Measurements from ENCODE around the gene EFCC1. TPM values are rescaled to one million over a fixed set of nuclear protein-coding genes. Genes with fewer than 3 reads are reported as not detected.

EFCC1 gene
- total and polyA plus RNA-seq, 7 donors = 0.46 to 15.0 (median 4.6) TPM

GRCh38 chr3:129015388-129016105, 14.4 kb downstream of the EFCC1 start:
- no peak for DNase-seq
- H3K27ac ChIP-seq = peak overlapping the region; percentile 47 to 69 (median 56)
- H3K36me3 ChIP-seq = no peaks in the 10 kb centered on the region
- no peaks in the 10 kb centered on the region for H3K9me3 ChIP-seq
- H3K27me3 ChIP-seq = no peaks in the 10 kb centered on the region
- no peak overlapping the region for H3K4me3 ChIP-seq
- WGBS, 2 donors = 47 to 85% methylated on average over 19 of the region's 19 CpGs
- TF ChIP-seq POLR2A (IDR thresholded peaks at IDR 0.05) (no peak), POLR2AphosphoS5 (IDR thresholded peaks at IDR 0.05) (peak in 2 of 4 donors; percentile 5 to 16)
- intact Hi-C loops (cut with DNase I) = no loop called here
- H3K4me1 ChIP-seq = peaks cover 0 to 21% (median 8%) of the 10 kb centered on the region in 4 donors

- no peaks in the 10 kb centered on the region for H3K27me3 ChIP-seq
- intact Hi-C loops (cut with DNase I) = no loop called here
- TF ChIP-seq CTCF (IDR thresholded peaks at IDR 0.05) = no peak
- no peak for TF ChIP-seq EP300 (IDR thresholded peaks at IDR 0.05)
- TF ChIP-seq POLR2AphosphoS5 (IDR thresholded peaks at IDR 0.05) = no peak
- TF ChIP-seq POLR2A (IDR thresholded peaks at IDR 0.05) = no peak
- peak overlapping the region; percentile 47 to 69 (median 56) for H3K27ac ChIP-seq
- 5 to 20% methylated on average over 6 of the region's 6 CpGs for WGBS, 2 donors
- no peaks in the 10 kb centered on the region for H3K36me3 ChIP-seq
- H3K4me1 ChIP-seq = peaks cover 0 to 21% (median 8%) of the 10 kb centered on the region in 4 donors
- H3K9me3 ChIP-seq = no peaks in the 10 kb centered on the region
- DNase-seq = no peak
- H3K4me3 ChIP-seq = no peak overlapping the region
Measured at GRCh38 chr3:129016356-129016719, 15.2 kb downstream of the EFCC1 start.

- H3K4me1 ChIP-seq = peaks cover 0 to 21% (median 8%) of the 10 kb centered on the region in 4 donors
- no peak for DNase-seq
- peak overlapping the region; percentile 47 to 69 (median 56) for H3K27ac ChIP-seq
- no peaks in the 10 kb centered on the region for H3K9me3 ChIP-seq
- WGBS, 2 donors = 27 to 56% methylated on average over 14 of the region's 14 CpGs
- TF ChIP-seq EP300 (IDR thresholded peaks at IDR 0.05) (no peak), CTCF (IDR thresholded peaks at IDR 0.05) (no peak), POLR2AphosphoS5 (IDR thresholded peaks at IDR 0.05) (no peak), POLR2A (IDR thresholded peaks at IDR 0.05) (no peak)
- H3K4me3 ChIP-seq = no peak overlapping the region
- H3K36me3 ChIP-seq = no peaks in the 10 kb centered on the region
- no peaks in the 10 kb centered on the region for H3K27me3 ChIP-seq
- intact Hi-C loops (cut with DNase I) = no loop called here
Measured at GRCh38 chr3:129016720-129017483, 15.8 kb downstream of the EFCC1 start.

- H3K4me1 ChIP-seq = peaks cover 0 to 21% (median 8%) of the 10 kb centered on the region in 4 donors
- intact Hi-C loops (cut with DNase I) = no loop called here
Measured at GRCh38 chr3:129017484-129017899, 16.4 kb downstream of the EFCC1 start.

More at GRCh38 chr3:129017484-129017899, 16.4 kb downstream of the EFCC1 start:
- Histone ChIP-seq H3K36me3 (no peaks in the 10 kb centered on the region), H3K27me3 (no peaks in the 10 kb centered on the region), H3K27ac (peak overlapping the region; percentile 47 to 69 (median 56)), H3K9me3 (no peaks in the 10 kb centered on the region), H3K4me3 (no peak overlapping the region)
- WGBS, 2 donors = 39 to 49% methylated on average over 7 of the region's 7 CpGs
- DNase-seq = no peak
- no peak for TF ChIP-seq POLR2AphosphoS5 (IDR thresholded peaks at IDR 0.05)
- TF ChIP-seq POLR2A (IDR thresholded peaks at IDR 0.05) = no peak
- no peak for TF ChIP-seq CTCF (IDR thresholded peaks at IDR 0.05)
- TF ChIP-seq EP300 (IDR thresholded peaks at IDR 0.05) = no peak

Measured in sigmoid colon (tissue), 7 donors.